A549 (cell line): ENCODE measurements around the gene TCF12. TPM values are rescaled to one million over a fixed set of nuclear protein-coding genes. Genes with fewer than 3 reads are reported as not detected.

Source experiments
- ATAC-seq, 2 experiments: fragments of 200-7000 bp in 1 of 2; fragments of >200 bp in 1 of 2; cut with Nextera tagmentation in 1 of 2; cut with Tn5 transposase in 1 of 2; 3 replicates each; pipeline versions ENCODE4 v1.8.0 to v1.9.1; 2018 to 2020; ENCODE audit warnings: mild to moderate bottlenecking in 1 of 2, moderate library complexity in 1 of 2
- CTCF ChIA-PET: fragments of 300-600 bp; sonication (Branson Sonifier 250); formaldehyde crosslinking; extraction: SDS; loops from one replicate; lab custom pipeline; 2021; ENCODE audit warnings: antibody characterized with exemption, inconsistent platforms; lab: Yijun Ruan, JAX
- POLR2A ChIA-PET: fragments of 350-600 bp; formaldehyde crosslinking; extraction: SDS; loops from one replicate; lab custom pipeline; 2021; ENCODE audit warnings: antibody characterized with exemption, inconsistent platforms; lab: Yijun Ruan, JAX
- DNase-seq, 2 experiments: peaks; one replicate each; pipeline versions ENCODE4 v3.0.0 to v3.0.0-alpha.2; 2011 to 2016; ENCODE audit warnings: low read depth in 1 of 2, low spot score in 1 of 2
- FAIRE-seq: peaks from 2 replicates; lab custom pipeline; 2011; peaks lifted over from hg19 to GRCh38; lab: Jason Lieb, UNC
- H3K27ac ChIP-seq, 2 experiments: fragments of >200 bp; sonication (Bioruptor Twin); formaldehyde crosslinking; 3 replicates each; pipeline ENCODE4 v1.5.1; 2016 to 2017
- H3K4me1 ChIP-seq: fragments of >200 bp; sonication (Bioruptor Twin); formaldehyde crosslinking; 3 replicates; pipeline ENCODE4 v1.6.1; 2016
- H3K4me2 ChIP-seq: fragments of >200 bp; sonication (Bioruptor Twin); formaldehyde crosslinking; 3 replicates; pipeline ENCODE4 v1.6.1; 2016
- H3K4me3 ChIP-seq: fragments of >200 bp; sonication (Bioruptor Twin); formaldehyde crosslinking; 3 replicates; pipeline ENCODE4 v1.5.1; 2016
- H3K9me3 ChIP-seq: fragments of >200 bp; sonication (Bioruptor Twin); formaldehyde crosslinking; 3 replicates; pipeline ENCODE4 v1.6.1; 2016
- BHLHE40 ChIP-seq: IDR thresholded peaks from 2 replicates; pipeline ENCODE4 v1.6.1; 2012; ENCODE audit warnings: low read depth, low read length, inconsistent platforms
- CEBPB ChIP-seq, 2 experiments: fragments of >200 bp in 1 of 2; sonication (Bioruptor Twin) in 1 of 2; formaldehyde crosslinking in 1 of 2; IDR thresholded peaks; 2 replicates each; pipeline ENCODE4 v1.6.1; 2012 to 2016
- CHD4 ChIP-seq: fragments of 200-600 bp; sonication (generic); IDR thresholded peaks from 2 replicates; pipeline ENCODE4 v1.6.1; 2016; ENCODE audit warnings: antibody characterized with exemption, mild to moderate bottlenecking, borderline replicate concordance
- CTCF ChIP-seq: fragments of >200 bp; sonication (Bioruptor Twin); formaldehyde crosslinking; IDR thresholded peaks from 3 replicates; pipeline ENCODE4 v1.5.1; 2016
- E2F6 ChIP-seq: IDR thresholded peaks from 2 replicates; pipeline ENCODE4 v1.6.1; 2012; ENCODE audit warnings: low read depth, borderline replicate concordance
- HES2 ChIP-seq: fragments of >200 bp; sonication (Bioruptor Twin); formaldehyde crosslinking; IDR thresholded peaks from 2 replicates; pipeline ENCODE4 v1.6.1; 2016
- HMGXB4 ChIP-seq: fragments of 250-450 bp; sonication (Bioruptor Pico); IDR thresholded peaks from 2 replicates; pipeline ENCODE4 v1.5.0; 2021; ENCODE audit warnings: mild to moderate bottlenecking, moderate library complexity, borderline replicate concordance
- JUNB ChIP-seq: fragments of >200 bp; sonication (Bioruptor Twin); formaldehyde crosslinking; IDR thresholded peaks from 2 replicates; pipeline ENCODE4 v1.6.1; 2016
- MAX ChIP-seq: IDR thresholded peaks from 2 replicates; pipeline ENCODE4 v1.6.1; 2012
- PBX3 ChIP-seq: IDR thresholded peaks from 2 replicates; pipeline ENCODE4 v1.6.1; 2012
- PHF8 ChIP-seq: fragments of 200-600 bp; sonication (generic); IDR thresholded peaks from 2 replicates; pipeline ENCODE4 v1.6.1; 2016; ENCODE audit warnings: low read depth, mild to moderate bottlenecking, antibody characterized with exemption, moderate library complexity, borderline replicate concordance
- POLR2AphosphoS2 ChIP-seq: conservative IDR thresholded peaks from 2 replicates; pipeline ENCODE4 v1.6.1; 2012; ENCODE audit warnings: low read length, improper control_type of control experiment, inconsistent platforms
- RAD21 ChIP-seq, 2 experiments: fragments of >200 bp in 1 of 2; sonication (Bioruptor Twin) in 1 of 2; formaldehyde crosslinking in 1 of 2; IDR thresholded peaks in 1 of 2; conservative IDR thresholded peaks in 1 of 2; 2 replicates in 1 of 2; 3 replicates in 1 of 2; pipeline ENCODE4 v1.6.1; 2012 to 2018; ENCODE audit warnings: inconsistent platforms in 1 of 2
- RFX5 ChIP-seq: fragments of 450-650 bp; IDR thresholded peaks from 2 replicates; pipeline ENCODE4 v1.7.1; 2014; ENCODE audit warnings: antibody characterized with exemption, mild to moderate bottlenecking, moderate library complexity
- SMC3 ChIP-seq: fragments of >200 bp; sonication (Bioruptor Twin); formaldehyde crosslinking; IDR thresholded peaks from 3 replicates; pipeline ENCODE4 v1.6.1; 2018; ENCODE audit warnings: inconsistent platforms
- SREBF2 ChIP-seq: fragments of 450-650 bp; IDR thresholded peaks from 2 replicates; pipeline ENCODE4 v1.6.1; 2014; ENCODE audit warnings: mild to moderate bottlenecking, moderate library complexity
- TP53 ChIP-seq: fragments of 250-450 bp; sonication (Bioruptor Pico); IDR thresholded peaks from 2 replicates; pipeline ENCODE4 v1.5.0; 2021; ENCODE audit warnings: mild to moderate bottlenecking, moderate library complexity
- USF2 ChIP-seq: fragments of 450-650 bp; IDR thresholded peaks from 2 replicates; pipeline ENCODE4 v1.6.1; 2014; ENCODE audit warnings: antibody characterized with exemption
- ZFP36 ChIP-seq: fragments of 450-650 bp; IDR thresholded peaks from 2 replicates; pipeline ENCODE4 v1.6.1; 2014; ENCODE audit warnings: borderline replicate concordance; ENCODE audit not compliant: partially characterized antibody
- WGBS: methylation state at CpG from one replicate; pipeline ENCODE4 v1.1.6; 2017; ENCODE audit errors: missing lambda C conversion rate; 5-methylcytosine and 5-hydroxymethylcytosine counted together
- polyA plus RNA-seq, 4 experiments: library from polyadenylated mRNA; depleted of rRNA in 3 of 4; stranded (reverse); fragments of >200 nt; fragmentation: RNase III in 1 of 4; extraction: RNeasy Plus Mini Kit Qiagen cat#74134 plus additional on column Dnase treatment in 1 of 4; gene quantifications; 2 replicates in 3 of 4; 3 replicates in 1 of 4; pipeline ENCODE4 v1.2.3, GENCODE V29; 2011 to 2017

TCF12 gene
- polyA plus RNA-seq, 2 of the 4 experiments (the other 2 are of a cell fraction) = 36.3 to 121 TPM

GRCh38 chr15:57305009-57305408, 386.6 kb downstream of the TCF12 start (continued):
- TF ChIP-seq HMGXB4 = no peak
- no peak for TF ChIP-seq PBX3
- TF ChIP-seq PHF8 = no peak
- TF ChIP-seq ZFP36 = no peak
- no peak for TF ChIP-seq POLR2AphosphoS2

- ATAC-seq (peak; percentile 88 to 96), DNase-seq (peak; percentile 77 to 96), FAIRE-seq (no peak)
- POLR2A ChIA-PET = interaction anchor here (2.2 kb wide), 1 partner anchor 17 kb away, joined by 9 read pairs; no protein-coding TSS in a partner anchor
- Histone ChIP-seq H3K4me2 (peak overlapping the region; percentile 98), H3K4me3 (peak overlapping the region; percentile 48), H3K27ac (peak overlapping the region; percentile 73 to 87), H3K4me1 (peaks cover 16% of the 10 kb centered on the region), H3K9me3 (no peaks in the 10 kb centered on the region)
- CTCF ChIA-PET = interaction anchor here (0.5 to 6.2 kb wide), 83 partner anchors 9 to 876 kb away, joined by 3 to 114 read pairs (median 4); partner anchors contain the start of gene TCF12
- WGBS = 27% methylated on average over 31 of the region's 45 CpGs
- peak; percentile 72; the same call in 1 of the 2 replicates for TF ChIP-seq E2F6
- TF ChIP-seq MAX = peak; percentile 70
- TF ChIP-seq RFX5 = no peak
- no peak for TF ChIP-seq JUNB
- no peak for TF ChIP-seq HES2
- 0 out of 2 replicates have a peak, but pooled peaks have one; percentile 38 for TF ChIP-seq TP53
- no peak for TF ChIP-seq CHD4
- TF ChIP-seq CEBPB (IDR thresholded peaks at IDR 0.05) = no peak
- TF ChIP-seq RAD21 (conservative IDR thresholded peaks at IDR 0.05 in 1 of 2, IDR thresholded peaks at IDR 0.05 in 1 of 2) = peak; percentile 88 to 96
- no peak for TF ChIP-seq SREBF2
- TF ChIP-seq BHLHE40 = no peak
- TF ChIP-seq CTCF = peak; percentile 96
- TF ChIP-seq USF2 = peak; percentile 58
- peak; percentile 97 for TF ChIP-seq SMC3
These were observed 387.9 kb downstream of the TCF12 start for GRCh38 chr15:57306161-57306943.
